NOMO-1 (cell line): ENCODE results near the gene PPIA.

ENCODE experiments used
- DNase-seq, 2 experiments: peaks; one replicate each; lab custom pipeline; 2025; ENCODE audit not compliant: unreplicated experiment in 2 of 2; lab: John Stamatoyannopoulos, UW

The PPIA gene

GRCh38 chr7:44796504-44797328 is at the start of gene PPIA:
PPIA (plus strand) TSS chr7:44796681; CDS start chr7:44796725, 44 bp downstream.
- peak; percentile 94 to 98 for DNase-seq

DNA sequence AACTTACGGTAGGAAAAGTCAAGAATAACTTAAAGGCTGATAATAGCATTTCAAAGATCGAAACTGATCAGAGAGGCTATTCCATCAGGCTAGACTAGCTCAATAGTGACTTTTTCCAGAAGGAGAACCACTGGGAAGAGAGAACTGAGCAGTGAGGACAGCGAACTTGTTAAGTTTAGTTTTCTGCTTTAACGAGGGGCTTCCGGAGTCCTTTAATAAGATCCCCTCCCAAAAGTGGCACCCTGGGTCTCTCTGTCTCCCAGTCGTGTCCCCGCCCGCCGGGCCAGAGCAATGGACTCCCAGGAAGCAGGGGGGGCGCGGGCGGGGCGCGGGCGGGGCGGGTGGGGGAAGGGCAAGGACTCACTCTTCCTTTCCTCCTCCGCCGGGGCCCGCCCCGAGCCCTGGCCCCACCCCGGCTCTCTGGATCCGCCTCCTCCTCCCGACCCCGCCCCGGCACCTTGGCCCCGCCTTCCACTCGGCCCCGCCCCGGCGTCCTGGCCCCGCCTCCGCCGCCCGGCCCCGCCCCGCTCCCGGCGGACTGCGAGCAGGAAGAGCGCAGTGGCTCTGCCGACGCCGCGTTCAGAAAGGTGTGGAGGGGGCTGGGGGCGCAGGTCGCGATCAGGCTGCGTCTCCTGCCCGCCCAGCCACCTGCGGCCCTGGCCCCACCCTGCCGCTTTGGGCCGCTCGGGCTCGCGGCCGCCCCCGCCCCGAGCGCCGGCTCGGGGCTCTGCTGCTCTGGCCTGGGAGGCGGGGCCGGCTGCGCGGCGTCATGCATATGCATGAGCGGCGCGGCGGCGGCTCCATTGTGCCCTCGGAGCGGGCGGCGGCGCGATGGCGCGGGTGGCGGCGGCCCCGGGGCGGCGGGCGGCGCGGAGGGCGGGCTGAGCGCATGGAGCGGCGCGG is 48.2 kb upstream of the PPIA start, which contains the start of gene ZMIZ2:
Gene ZMIZ2 (plus strand): TSS at position 803 of the 903 bp plus-strand sequence. CDS start 7,403 bp downstream, outside the sequence.
- peak; percentile 77 to 85 for DNase-seq

DNA sequence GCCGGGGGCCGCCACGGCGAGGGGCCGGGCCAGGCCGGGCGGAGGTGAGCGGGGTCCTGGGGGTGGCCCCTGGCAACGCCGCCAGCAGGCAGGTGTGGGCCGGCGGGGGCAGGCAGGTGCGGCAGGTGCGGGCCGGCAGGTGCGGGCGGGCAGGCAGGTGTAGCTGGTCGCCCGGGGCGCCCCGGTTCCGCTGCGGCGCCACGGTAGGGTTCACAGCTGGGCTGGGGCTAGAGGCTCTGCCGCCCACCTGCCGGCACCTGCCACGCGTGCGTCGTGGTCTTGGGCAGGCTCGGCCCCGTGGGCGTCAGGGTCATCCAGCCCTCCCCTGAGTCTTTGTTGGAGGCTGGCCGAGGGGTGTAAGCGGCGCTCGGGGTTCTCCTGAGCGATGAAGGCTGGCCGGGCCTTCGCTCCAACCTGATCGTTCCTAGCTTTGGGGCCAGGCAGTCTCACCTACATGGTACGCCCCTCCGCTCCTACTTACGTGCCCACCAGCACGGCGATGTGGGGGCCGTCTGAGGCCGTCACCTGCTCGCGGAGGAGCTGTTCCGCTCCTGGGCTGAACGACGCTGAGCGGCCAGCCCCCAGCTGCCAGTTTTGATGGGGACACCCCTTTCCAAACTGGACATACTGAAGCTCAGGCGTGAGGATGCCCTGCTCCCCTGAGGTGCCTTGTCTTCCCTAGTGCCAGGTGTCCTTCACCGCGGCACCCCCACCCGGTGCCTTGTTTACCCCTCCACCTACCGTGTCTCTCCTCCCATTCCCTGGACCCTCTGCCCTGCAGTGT is 47.3 kb upstream of the PPIA start:
- DNase-seq = no peak

- no peak for DNase-seq
Measured at GRCh38 chr7:44749992-44750391, 46.5 kb upstream of the PPIA start.

DNA sequence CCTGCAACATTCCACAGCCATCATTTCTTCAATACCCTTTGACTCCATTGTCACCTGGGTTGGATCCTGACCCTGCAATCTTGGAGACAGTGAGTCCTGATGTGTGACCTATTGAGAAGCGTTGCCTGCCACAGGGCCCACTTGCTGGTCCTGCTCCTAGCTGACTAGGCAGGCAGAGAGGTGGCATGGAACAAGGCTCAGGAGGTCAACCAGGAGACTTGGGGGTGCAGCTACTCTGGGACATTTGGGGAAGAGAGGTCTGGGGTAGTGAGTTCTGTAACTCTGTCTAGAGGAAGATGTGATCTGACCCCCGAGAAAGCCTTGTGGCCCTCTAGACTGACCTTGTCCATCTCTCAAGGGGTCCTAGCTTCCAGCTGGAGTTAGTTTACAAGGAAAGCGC is 46.1 kb upstream of the PPIA start:
- DNase-seq = no peak

DNA sequence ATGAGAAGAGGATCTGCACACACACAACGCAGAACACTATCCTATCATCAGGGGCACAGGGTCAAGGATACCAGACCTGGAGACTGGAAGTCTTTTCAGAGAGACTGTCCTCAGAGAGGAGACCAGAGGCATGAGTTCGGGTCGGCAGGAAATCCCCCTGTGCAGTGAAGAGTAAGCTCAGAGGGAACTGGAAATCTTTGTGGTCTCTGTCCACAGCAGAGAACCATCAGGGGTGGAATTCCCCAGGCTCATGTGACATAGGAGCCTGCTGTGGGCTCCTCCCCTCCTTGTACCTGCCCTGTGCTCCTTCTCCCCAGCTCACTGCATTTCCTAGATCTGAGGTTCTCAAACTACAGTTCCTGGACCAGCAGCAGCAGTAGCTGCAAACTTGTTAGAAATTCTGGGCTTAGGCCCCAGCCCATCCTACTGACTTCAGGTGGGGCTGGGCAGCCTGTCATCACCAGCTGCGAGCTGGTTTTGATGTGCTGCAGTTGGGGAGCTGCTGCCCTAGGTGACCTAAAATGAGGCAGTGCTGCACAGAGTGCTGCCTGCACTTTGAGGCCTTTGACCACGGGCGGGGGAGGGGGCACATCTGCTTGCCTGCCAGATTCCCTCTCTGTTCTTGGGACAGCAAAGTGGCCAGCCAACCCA is 45.4 kb upstream of the PPIA start:
- DNase-seq = no peak

- no peak for DNase-seq
Measured at GRCh38 chr7:44752822-44753221, 43.7 kb upstream of the PPIA start.

DNA sequence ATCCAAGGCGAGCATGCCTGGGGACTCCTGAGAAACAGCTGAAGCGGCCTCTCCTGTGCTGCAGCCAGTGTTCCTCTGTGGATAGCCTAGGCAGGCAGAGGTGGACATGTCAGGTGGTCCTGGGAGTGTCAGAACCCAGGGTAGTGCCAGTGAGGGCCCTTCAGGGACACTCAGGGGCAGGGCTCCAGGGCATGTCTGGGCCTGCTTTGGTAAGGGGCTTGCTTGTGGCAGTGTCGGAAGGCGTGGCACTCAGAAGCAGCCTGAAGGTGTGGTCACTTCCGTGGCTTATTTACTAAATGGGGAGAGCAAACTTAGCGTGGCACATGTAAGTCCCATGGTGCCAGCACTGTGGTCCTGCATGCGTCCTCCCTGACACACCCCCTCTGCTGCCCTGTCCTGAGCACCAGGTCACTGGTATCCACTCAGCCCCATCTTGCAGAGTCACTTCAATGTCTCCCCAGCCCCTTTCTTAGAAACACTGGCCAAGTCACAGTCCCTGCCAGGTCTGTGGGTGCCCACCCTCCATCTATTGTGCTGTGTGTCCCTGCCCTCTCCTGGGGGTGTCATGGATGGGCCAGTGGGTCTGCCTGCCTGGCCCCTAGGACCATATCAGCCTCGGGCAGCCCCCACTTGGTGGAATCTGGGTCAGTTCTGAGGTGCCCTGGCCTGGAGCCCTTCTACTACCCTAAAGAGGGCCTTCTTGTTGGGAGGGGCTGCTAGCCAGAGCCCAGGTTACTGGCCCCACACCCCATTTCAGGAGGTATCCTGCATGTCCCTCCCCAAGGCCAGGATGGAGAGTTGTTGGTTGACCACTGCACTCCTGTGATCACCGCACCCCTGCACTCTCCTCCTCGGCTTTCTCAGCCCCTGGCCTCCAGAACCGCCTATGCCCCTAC is 41.4 kb upstream of the PPIA start:
- no peak for DNase-seq

- DNase-seq = no peak
Measured at GRCh38 chr7:44755698-44756627, 40.5 kb upstream of the PPIA start.

DNA sequence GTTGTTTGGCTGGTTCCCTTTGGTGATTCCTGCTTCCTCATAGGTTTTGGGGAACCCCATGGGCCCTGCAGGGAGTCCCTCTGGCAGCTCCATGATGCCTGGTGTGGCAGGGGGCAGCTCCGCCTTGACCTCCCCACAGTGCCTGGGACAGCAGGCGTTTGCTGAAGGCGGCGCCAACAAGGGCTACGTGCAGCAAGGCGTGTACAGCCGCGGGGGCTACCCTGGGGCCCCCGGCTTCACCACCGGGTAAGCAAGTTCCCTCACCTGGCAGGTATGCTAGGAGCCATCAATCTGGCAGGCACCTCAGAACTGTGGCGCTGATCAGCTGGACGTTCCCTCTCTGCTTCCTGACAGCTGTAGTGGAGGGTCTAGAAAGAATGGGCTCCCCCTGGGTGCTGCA is 39.6 kb upstream of the PPIA start:
- DNase-seq = no peak

DNA sequence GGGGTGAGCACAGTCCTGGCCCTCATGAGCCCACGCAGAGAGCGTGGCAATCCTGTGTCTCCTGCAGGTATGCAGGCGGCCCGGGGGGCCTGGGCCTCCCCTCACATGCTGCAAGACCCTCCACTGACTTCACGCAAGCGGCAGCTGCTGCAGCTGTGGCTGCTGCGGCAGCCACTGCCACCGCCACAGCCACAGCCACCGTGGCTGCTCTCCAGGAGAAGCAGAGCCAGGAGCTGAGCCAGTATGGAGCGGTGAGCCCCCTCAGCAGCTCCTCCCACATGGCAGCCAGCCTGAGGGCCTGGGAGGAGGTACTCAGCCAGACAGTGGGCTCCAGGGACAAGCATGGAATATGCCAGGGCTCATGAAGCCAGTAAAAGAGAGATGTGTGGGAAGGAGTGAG is 39.2 kb upstream of the PPIA start:
- DNase-seq = no peak

DNA sequence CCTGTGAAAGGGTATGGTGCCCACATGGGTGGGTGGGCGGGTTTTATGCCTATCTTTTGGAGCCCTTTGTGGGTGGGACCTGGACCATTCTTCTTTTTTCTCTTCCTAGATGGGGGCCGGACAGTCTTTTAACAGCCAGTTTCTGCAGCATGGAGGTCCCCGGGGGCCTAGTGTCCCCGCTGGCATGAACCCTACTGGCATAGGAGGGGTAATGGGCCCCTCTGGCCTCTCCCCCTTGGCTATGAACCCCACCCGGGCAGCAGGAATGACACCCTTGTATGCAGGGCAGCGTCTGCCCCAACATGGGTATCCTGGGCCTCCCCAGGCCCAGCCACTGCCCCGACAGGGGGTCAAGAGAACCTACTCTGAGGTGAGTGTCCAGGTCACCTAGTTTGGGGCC is 38.7 kb upstream of the PPIA start:
- no peak for DNase-seq

- DNase-seq = no peak
Measured at GRCh38 chr7:44759246-44759645, 37.2 kb upstream of the PPIA start.

DNA sequence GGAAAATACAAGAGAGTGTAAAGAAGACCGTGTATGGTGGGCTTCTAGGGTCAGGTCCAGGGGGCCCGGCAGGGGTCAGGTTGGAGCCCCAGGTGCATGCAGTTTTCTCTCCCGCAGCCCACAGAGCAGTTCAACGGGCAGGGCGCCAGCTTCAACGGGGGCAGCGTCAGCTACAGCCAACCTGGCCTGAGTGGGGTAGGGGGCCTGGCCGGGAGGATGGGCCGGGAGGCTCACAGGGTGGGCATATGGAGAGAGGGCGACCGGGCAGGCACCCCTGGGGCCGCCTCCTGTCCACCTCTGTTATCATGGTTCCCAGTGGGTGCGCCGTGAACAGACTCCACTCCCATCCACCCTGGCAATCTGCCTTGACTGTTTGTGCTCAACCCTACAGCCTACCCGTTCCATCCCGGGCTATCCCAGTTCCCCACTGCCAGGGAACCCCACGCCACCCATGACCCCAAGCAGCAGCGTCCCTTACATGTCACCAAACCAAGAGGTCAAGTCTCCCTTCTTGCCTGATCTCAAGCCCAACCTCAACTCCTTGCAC is 36.4 kb upstream of the PPIA start:
- DNase-seq = no peak

DNA sequence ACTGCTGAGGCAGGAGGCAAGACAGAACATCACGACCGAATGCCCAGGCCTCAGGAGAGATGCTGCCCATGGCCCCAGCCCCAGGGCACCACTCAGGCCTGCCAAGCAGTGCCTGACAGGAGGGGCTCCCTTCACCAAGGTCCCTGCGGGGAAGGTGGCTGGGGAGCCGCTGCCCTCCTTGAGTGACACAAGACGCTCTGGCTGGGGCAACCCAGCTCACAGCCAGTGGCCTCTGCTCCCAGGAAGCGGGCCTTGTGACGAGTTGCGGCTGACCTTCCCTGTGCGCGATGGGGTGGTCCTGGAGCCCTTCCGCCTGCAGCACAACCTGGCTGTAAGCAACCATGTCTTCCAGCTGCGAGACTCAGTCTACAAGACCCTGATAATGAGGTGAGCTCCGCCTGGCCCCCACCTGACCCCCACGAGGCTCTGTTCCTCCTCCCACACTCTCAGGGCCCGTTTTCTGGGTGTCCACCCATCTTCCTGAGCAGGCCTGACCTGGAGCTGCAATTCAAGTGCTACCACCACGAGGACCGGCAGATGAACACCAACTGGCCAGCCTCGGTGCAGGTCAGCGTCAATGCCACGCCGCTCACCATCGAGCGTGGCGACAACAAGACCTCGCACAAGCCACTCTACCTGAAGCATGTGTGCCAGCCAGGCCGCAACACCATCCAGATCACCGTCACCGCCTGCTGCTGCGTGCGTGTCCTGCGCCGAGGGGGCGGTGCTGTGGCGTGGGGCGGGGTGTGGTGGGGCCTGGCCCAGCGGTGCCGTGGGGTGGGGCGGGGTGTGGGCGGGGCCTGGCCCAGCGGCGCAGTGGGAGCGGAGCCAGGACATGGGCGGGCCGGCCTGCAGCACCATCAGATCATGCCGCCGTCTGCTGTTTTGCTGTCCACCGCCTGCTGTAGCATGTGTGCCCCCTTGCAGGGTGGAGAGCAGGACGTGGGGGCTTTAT is 35.0 kb upstream of the PPIA start:
- DNase-seq = no peak

- DNase-seq = no peak
Measured at GRCh38 chr7:44762300-44762699, 34.2 kb upstream of the PPIA start.
